ENCODE measurements around the gene SEPTIN5.

DNA sequence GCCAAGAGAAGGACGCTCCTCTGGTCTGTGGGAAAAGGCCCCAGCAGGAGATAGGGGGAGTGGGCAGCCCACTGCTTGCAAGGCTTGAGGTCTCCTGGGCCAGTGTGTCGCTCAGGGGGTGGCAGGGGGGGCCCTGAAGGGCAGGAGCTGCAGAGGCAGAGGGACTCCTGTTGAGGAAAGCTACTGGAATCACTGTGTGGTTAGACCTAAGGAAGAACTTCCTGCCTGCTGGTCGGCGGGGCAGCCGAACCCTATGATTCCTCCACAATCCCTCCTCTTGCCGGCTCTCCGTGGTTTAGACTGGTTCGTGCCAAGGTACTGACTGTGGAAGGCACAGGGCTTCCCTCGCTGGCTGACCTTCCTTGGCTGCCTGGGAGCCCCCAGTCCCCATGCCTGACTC lies 15.2 kb downstream of the SEPTIN5 start:
- TF ChIP-seq, protein P1, sequence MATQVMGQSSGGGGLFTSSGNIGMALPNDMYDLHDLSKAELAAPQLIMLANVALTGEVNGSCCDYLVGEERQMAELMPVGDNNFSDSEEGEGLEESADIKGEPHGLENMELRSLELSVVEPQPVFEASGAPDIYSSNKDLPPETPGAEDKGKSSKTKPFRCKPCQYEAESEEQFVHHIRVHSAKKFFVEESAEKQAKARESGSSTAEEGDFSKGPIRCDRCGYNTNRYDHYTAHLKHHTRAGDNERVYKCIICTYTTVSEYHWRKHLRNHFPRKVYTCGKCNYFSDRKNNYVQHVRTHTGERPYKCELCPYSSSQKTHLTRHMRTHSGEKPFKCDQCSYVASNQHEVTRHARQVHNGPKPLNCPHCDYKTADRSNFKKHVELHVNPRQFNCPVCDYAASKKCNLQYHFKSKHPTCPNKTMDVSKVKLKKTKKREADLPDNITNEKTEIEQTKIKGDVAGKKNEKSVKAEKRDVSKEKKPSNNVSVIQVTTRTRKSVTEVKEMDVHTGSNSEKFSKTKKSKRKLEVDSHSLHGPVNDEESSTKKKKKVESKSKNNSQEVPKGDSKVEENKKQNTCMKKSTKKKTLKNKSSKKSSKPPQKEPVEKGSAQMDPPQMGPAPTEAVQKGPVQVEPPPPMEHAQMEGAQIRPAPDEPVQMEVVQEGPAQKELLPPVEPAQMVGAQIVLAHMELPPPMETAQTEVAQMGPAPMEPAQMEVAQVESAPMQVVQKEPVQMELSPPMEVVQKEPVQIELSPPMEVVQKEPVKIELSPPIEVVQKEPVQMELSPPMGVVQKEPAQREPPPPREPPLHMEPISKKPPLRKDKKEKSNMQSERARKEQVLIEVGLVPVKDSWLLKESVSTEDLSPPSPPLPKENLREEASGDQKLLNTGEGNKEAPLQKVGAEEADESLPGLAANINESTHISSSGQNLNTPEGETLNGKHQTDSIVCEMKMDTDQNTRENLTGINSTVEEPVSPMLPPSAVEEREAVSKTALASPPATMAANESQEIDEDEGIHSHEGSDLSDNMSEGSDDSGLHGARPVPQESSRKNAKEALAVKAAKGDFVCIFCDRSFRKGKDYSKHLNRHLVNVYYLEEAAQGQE (IDR thresholded peaks at IDR 0.05; ENCODE audit: insufficient read depth in 1 of 2, low read depth in 2 of 2, low read length in 2 of 2): no peak
- TF ChIP-seq POLR2AphosphoS5 (IDR thresholded peaks at IDR 0.05; ENCODE audit: low read depth, low read length): no peak
- TF ChIP-seq FOXP2 (optimal IDR thresholded peaks at IDR 0.05; ENCODE audit: borderline replicate concordance, extremely low read depth, extremely low read length, insufficient read depth): no peak
- no peak for TF ChIP-seq TAF1 (IDR thresholded peaks at IDR 0.05; ENCODE audit: borderline replicate concordance, insufficient read depth, low read length)
